GM18502 (cell line): ENCODE results near the gene CXCL3.
"Not testable (repeated sequence)": the region's sequence is repeated elsewhere in the genome, so short reads cannot be mapped to it uniquely, and the experiment has no call there.

Experiments used
- ATAC-seq: cut with Tn5 transposase; IDR thresholded peaks from one replicate; pipeline ENCODE4 v1.9.1; 2021; ENCODE audit warnings: mild to moderate bottlenecking; ENCODE audit not compliant: unreplicated experiment, poor library complexity

The CXCL3 gene

DNA sequence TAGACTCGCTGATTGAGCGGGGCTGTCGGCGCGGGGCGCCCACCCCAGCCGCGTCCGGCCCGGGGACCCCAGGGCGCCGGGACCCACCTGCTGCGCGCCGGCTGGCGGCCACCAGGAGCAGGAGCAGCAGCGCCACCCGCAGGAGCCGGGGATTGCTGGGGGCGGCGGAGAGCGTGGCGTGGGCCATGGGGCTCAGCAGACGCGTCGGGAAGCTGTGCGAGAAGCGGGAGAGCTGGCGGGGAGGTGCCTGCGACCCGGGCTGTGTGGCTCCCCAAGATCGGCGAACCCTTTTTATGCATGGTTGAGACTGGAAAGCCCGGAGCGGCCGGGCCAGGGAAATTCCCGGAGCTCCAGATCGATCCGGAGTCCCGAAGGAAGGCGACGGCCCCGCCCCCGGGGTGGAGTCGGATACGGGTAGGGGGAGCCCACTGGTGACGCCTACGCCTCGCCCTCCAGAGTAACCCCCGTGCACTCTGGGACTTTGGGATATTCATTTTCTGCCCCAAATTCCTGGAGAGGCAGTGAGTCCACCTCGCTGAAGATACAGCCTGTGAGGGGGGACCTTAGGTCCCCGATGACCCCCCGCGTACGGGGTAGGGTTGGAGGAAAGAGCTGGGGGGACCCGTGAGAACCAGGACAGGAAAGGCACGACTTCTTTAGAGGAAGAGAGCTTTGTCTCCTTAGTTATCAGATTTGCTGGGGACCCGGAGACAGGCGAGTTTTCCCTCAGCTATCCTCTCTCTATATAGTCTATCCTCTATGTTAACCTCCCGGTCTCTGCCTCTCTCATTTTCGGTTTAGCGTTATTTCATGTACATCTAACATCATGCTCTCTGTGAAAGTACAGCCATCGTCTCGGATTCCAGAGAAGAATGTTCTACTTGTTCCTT, at the start of gene CXCL3:
CXCL3 (minus strand) TSS at position 265 of the 890 bp plus-strand sequence; CDS start at position 187, 78 bp downstream.
- ATAC-seq: peak; percentile 79

DNA sequence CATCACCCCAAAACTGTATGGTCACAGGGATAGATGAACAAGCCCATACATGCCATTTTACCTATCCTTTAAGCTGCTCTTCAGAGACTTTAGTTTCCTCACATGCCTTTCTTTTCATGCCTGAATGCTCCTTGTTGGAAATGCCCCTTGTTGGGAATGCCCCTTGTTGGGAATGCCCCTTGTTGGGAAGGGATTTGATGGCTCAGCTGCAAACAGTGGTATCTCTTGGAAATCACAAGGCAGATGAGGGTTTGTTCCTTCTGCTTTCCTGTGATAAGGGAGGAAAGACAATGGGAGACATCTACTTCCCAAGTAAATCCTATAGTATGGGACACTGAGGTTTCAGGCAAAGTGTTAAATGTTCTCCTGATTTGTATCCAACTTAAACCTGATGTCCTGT, 49.0 kb upstream of the CXCL3 start:
- ATAC-seq: no peak

DNA sequence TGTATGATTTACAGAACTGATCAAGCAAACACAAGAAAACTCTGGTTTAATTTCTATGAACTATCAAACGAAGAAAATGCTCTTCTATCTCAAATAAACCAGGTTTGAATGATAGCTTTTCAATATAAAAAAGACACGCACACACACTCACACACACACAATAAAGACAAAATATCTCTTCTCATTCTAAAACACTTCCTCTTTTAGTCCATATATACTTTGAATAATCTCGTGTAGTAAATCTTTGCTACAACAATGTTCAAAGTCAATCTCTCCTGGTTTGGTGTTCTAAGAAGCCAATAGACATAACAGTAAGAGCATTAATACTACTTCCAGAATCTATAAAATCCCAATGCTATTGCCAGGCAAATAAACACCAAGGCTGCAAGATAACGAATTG, 47.2 kb upstream of the CXCL3 start:
- ATAC-seq: no peak

DNA sequence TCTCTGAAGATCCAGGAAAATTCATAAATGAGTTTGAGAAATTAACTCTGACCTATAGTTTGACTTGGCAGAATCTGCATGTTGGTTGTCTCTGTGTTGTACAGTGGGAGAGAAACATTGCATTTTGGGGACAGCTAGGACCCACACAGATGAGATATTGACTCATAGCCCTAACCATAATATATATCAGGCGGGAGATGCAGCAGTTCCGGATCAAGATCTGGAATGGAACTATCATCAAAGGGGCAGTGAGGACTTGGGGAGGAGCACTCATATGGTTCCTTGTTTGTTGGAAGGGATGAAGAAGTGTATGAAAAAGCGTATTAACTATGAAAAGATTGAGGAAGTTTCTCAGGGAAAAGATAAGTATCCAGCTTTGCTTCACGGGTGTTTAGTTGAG, 46.5 kb upstream of the CXCL3 start:
- no peak for ATAC-seq

DNA sequence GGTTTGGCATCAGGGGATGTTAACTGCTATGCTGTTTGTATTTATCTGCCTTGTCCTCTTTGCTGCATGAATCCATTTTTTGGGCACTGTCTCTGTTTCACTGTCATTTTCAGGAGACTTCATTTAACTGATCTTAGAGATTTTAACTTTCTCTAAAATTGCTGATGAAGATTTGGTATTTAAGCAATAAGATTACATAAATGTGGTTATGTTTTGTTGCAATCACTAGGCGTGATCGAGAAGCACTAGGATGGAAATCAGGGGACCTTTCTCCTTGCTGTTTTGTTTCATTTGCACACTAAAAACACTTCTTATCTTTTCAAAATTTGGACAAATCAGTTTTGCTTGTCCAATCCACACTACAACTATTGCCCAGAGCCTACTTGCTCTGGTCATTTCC, 45.1 kb upstream of the CXCL3 start:
- ATAC-seq: no peak

DNA sequence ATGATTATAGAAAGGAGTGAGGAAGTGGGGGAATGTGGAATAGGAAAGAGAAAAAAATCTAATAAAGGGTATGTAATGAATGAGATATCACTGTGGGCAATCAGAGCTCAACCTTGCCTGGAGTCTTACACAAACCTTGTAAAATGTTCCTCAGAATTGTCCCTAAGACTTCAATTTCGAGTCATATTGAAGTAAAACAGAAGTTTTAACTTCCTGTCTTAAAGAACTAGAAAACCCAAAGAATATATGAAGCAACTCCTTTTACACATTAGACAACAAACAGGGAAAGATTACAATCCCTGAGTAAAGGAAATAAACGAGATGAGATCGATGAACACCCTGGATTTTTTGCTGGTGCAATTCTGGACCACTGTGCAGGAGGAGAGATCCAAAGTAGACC, 42.5 kb upstream of the CXCL3 start:
- no peak for ATAC-seq

DNA sequence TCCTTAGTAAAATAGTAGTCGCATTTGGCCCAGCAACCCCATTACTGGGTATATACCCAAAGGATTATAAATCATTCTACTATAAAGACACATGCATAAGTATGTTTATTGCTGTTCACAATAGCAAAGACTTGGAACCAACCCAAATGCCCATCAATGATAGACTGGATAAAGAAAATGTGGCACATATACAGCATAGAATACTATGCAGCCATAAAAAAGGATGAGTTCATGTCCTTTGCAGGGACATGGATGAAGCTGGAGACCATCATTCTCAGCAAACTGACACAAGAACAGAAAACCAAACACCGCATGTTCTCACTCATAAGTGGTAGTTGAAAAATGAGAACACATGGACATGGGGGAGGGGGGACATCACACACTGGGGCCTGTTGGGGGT, 41.9 kb upstream of the CXCL3 start:
- not testable (repeated sequence) for ATAC-seq

DNA sequence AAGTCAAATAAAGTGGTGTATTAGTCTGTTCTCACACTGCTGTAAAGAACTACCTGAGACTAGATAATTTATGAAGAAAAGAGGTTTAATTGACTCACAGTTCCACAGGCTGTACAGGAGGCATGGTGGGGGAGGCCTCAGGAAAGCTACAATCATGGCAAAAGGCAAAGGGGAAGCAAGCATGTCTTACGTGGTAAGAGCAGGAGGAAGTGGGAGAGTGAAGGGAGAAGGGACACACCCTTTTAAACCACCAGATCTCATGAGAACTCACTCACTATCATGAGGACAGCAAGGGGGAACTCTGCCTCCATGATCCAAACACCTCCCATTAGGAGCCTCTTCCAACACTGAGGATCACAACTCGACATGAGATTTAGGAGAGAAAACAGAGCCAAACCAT, 40.5 kb upstream of the CXCL3 start:
- not testable (repeated sequence) for ATAC-seq

DNA sequence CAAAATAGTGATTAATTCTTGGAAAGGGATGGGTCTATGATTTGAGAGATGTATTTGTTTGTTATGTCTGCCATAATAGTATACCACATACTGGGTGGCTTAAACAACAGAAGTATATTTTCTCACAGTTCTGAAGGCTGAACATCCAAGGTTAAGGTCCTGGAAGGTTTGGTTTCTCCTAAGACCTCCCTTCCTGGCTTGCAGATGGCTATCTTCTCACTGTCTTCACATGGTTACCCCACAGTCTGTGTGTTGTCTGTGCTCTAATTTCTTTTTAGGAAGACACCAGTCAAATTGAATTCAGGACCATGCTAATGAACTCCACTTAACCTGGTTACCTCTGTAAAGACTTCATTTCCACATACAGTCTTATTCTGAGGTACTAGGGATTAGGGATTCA, 34.9 kb upstream of the CXCL3 start:
- no peak for ATAC-seq

DNA sequence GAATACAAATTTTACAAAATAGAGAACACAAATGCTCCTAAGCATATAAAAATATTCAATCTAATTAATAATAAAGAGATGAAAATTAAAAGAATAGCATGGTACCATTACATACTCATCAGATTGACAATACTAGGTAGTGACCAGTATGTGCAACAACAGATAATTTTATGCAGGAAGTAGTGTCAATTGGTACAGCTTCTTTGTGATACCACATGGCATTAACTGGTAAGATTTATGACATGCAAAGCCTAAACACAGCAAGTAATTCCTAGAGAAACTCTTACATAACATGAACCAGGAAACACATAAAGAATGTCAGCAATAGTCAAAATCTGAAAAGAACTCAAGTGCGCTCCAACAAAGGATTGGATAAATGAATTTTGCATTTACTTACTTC, 34.2 kb upstream of the CXCL3 start:
- ATAC-seq: no peak

DNA sequence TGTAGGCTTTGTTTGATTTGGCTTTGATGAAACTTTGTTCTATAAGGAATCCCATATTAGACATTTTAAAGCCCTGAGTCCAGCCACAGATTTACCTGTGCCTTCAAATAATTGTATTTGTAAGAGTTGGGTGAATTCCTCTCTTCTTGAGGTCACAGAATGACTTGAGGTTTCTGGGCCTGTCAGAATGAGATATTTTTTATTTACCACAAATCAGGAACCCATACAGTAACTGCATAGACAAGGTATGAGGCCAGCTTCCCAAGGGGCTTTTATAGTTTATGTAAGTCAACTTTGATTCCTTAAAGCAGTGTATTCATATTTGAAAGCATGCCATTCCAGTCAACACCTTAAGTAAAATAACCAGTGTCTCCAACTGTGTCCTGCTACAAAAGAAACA, 29.1 kb upstream of the CXCL3 start:
- no peak for ATAC-seq

DNA sequence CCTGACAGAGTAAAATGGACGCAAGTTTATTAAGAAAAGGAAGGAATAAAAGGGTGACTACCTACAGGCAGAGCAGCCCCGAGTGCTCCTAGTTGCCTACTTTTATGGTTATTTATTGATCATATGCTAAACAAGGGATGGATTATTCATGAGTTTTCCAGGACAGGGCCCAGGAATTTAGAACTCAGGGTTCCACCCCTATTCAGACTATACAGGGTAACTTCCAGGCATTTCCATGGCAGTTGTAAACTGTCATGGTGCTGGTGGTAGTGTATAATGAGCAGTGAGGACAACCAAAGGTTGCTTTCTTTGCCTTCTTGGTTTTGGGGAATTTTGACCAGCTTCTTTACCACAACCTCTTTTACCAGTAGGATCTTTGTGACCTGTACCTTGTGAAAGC, 27.7 kb upstream of the CXCL3 start:
- ATAC-seq: no peak

DNA sequence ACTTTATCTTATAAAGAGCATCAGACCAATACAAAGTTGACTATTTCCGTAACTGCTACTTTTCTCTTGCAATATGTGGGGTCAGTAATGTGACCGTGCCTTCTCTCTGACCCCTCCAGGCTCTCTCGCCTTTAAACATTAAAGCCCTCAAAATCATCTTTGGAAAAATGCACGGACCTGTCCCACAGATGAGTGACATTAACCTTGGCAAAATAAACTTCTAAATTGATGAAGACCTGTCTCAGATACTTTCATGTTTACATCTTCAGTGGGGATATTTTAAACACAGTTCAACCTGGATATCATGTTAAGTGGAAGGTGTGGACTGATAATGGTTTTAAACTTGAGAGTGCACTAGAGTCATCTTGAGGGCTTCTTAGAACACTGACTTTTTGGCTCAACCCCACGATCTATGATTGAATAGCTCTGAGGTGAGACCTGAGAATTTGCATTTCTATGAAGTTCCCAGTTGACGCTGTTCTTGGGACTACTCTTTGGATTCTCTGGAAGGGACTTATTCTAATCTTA, 26.7 kb upstream of the CXCL3 start:
- no peak for ATAC-seq

DNA sequence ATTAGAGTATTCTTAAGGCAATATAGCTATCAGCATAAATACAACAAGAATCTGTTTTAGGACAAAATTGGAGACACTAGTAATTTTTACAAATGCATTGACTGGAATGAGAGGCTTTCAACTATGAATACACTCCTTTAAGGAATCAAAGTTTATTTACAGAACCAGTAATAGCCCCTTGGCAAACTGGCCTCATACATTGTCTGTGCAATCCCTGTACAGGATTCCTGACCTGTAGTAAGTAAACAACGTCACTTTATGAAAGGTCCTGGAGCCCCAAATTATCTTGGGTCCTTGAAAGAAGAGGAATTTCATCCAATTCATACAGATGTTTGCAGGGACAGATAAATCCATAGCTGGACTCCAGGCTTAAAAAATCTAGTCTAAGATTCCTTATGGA, 25.4 kb upstream of the CXCL3 start:
- no peak for ATAC-seq

DNA sequence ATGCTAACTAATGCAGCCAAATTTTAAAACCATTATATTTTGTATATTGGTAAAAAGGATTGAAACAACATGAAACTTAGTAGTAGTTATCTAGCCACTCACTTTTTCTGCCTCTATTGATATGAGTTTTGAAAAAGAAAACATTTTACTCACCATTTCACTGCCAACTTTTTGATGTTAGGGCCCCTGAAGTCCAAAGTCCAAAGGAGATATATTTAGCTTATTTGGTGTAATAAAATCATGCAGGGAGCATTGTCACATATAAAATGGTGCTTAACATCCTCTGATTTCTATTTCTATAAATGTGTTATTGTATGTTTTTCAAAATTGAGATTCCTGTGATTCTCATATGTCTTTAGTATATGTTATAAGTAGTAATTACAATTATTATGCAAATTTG, 24.5 kb upstream of the CXCL3 start:
- ATAC-seq: no peak

DNA sequence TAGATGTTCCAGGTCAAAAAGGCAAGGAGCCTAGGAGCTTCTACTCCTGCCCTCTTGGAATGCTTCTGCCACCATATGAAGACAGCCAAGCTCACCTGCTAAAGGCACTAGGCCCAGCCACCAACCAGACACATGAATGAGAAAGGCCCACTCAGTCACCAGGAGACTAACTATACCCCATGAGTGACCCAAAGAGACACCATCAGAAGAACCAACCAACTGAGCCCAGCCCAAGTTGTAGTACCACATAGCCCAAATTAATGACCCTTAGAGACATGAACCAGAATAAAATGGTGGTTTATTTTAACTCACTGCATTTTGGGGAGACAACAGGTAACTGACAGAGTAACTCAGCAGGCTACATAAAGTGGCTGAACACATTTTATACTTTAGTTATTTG, 22.9 kb upstream of the CXCL3 start:
- ATAC-seq: no peak

DNA sequence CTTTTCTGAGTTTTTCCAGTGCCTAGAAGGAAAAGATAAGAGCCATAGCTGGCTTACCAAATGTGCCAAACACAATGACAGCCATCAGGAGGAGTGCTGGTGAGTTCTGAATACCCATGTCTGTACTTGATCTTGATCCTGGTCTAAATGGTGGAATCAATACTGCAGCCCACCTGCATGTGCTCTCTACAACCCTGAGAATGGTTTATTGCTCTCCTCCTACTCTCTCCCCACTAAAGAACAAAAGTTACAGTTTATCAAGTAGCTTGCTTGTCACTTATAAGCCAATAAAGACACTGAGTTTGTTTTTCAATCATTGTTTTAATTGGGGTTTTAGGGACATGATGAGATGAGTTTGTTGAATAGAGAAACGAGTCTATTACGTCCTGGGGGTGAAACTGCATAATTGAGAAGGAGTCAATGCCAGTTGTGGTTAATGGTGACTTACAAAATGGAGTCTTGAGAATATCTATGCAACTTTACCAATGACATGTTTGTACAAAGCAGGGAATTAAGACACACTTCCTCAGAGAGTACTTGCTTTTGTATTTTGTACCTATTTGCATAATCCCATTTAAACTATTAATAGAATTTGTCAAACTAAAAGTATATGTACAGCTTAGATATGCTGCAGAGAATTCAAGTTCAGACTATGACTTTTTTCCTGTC, 20.8 kb upstream of the CXCL3 start:
- no peak for ATAC-seq

DNA sequence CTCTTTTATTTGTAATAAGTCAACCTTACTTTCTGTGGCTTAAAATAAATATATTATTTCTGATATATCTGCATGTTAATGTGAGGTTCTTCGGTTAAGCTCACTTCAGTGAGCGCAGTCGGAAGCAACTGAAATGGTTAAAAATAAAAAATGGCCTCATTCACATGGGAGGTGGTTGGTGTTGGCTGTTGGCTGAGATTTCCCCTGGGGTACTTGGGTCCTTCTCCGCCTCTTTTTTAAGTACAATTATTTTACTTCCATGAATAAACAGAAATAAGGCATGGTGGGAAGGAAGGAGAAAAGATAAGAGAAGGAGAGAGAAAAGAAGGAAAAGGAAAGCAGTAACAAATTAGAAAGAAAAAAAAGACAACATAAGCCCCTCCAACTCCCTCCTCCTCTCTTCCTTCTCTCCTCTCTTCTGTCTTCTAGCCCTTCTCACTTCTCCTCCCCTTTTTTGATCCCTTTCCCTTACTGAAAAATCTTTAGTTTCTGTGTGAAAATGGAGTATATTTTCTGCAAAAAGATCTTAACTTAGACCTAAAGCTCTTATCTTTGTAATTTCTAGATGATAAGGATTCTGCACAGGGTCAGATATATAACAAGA, 19.7 kb upstream of the CXCL3 start:
- no peak for ATAC-seq

DNA sequence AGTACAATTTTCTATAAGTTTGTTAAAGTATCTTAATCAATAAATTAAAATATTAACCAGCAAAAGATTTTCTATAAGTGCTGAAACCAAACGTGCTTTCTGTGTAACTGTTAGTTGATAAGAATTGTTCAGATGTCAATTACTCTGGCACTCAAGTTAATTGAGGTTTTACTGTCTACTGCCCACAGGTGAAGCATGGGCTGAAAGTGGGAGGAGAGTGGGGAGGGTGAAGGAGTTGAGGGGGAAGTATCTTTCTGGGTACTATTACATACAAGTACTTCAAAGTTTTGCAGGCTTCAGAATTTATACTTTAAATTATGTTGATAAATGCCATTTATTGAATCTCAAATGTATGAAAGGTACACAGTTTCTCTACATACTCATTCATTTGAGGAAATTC, 19.1 kb upstream of the CXCL3 start:
- ATAC-seq: no peak

DNA sequence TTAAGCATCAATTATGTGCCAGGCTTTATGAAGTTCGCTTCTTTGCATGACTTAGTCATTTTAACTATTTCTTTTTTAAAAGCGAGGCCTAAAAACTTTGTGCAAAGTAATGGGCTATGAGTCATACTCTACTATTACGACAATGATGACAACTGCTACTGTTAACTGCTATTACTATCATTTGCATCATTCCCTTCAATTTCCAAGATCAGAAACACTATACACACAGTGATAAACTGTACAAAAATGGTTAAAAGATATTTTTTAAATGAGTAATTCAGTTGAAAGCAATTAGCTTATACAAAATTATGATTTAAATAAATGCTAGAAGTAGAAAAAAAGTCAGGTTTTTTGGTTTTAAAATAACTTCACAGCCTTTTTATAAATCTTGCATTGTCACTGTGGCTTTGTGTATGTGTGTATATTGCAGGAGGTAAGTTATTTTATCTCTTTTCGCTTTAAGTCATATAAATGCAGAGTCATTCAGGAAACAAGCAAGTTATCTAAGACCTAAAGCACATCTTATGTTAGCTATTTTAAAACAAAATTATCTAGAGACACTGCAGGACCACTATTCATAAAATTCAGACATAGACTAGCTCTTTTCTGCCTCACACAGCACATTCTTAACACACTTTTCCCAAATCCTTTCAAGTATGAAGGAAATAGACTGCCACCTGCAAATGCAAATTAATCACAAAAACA, 18.5 kb upstream of the CXCL3 start:
- no peak for ATAC-seq
